Measurements from ENCODE around the gene GRB2.

GRB2 gene

GRCh38 chr17:75271955-75272847, 133.3 kb downstream of the GRB2 start:
- no peak for DNase-seq

GRCh38 chr17:75271233-75271954, 134.1 kb downstream of the GRB2 start:
- peak; percentile 87 for DNase-seq

GRCh38 chr17:75270966-75271232, 134.6 kb downstream of the GRB2 start, which contains the start of gene MIF4GD:
Gene MIF4GD (minus strand): TSS chr17:75271231. CDS start chr17:75270195, 1,036 bp downstream.
- DNase-seq = no peak

- DNase-seq = peak; percentile 78
Measured at GRCh38 chr17:75270218-75270965, 135.1 kb downstream of the GRB2 start.

GRCh38 chr17:75269844-75270217, 135.6 kb downstream of the GRB2 start:
- DNase-seq = no peak

All from femur (tissue), 1 donor.